Activated CD8-positive, alpha-beta memory T cell treated with anti-CD3 and anti-CD28 coated beads for 48 hours (primary cell): ENCODE results near the gene MAGI1.

Experiments
- DNase-seq, 3 experiments: peaks; one replicate each; pipeline ENCODE4 v3.0.0-alpha.2; 2020; ENCODE audit warnings: low read depth in 2 of 3, low spot score in 2 of 3

The MAGI1 gene

GRCh38 chr3:66015841-66016240 lies 22.9 kb downstream of the MAGI1 start:
- no peak for DNase-seq

DNA sequence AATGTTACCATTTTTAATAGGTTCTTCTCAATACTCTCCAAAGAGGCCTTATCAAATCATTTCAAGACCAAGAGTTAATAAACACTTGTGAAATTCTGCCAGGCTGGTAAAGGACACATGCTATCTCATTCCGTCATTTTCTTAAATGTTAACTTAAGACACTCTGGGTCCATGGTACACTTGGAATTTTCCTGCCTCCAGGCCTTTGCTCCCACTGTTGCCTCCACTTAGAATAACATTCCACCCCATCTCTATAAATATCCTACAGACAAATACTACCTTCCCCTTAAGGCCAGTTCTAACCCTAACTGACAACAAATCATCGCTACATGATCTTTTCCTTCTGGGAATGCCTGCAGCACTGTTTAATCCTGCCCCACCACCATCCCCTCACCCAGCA lies 24.1 kb downstream of the MAGI1 start:
- DNase-seq: no peak

DNA sequence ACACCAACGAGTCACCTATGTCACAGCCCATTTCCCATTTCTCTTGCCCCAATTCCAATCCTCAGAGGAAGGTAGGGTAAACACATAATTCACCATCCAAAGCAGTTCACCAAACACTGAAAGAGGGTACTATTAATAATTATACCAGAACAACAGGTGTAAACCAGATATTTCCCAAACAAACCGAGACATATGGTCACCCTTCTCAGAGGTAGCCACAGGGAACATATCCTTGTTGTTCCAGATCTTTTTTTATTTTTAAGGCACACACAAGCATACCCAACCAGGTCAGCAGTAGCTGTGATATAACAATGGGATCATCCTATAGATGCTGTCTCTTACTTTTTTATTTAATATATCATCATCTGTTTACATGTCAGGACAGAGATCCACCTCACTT lies 24.7 kb downstream of the MAGI1 start:
- DNase-seq: no peak

DNA sequence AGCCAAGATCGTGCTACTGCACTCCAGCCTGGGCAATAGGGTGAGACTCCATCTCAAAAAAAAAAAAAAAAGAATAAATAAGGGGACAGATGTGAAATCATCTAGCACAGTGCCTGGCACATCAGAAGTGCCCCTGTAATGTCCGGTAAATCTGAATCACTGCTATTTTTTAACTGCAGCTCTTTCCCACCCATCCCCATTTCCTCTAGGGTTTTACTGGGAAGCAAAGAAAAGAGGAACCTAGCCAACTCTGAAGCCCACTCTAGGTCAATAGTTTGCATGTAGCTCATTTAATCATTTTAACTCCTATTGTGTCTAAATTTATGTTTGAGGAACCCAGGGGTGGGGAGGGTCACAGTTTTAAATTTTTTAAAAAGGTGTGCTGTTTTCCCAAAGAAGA lies 26.0 kb downstream of the MAGI1 start:
- DNase-seq: no peak

GRCh38 chr3:66010739-66011655 lies 27.7 kb downstream of the MAGI1 start:
- DNase-seq: no peak

GRCh38 chr3:66010348-66010738 lies 28.4 kb downstream of the MAGI1 start:
- no peak for DNase-seq

GRCh38 chr3:66004244-66004643 lies 34.5 kb downstream of the MAGI1 start:
- DNase-seq: no peak

DNA sequence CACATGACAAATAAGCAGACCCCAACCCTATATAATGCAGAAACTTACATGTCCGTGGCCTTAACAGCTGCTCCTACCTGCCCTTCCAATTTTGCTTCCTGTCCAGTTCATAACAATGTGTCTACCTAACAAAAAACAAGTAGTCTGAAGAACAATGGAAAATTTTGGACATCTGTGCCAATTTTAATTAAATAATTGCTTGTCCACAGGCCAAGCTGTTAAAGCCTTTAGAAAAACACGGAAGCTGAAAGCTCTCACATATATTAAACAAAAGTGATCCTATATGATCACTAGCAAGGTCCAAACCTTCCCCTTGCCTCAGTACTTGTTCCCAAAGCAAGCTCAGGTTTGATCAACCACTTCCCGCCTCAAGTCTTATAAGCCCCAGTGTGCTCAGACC lies 37.1 kb downstream of the MAGI1 start:
- no peak for DNase-seq

GRCh38 chr3:66000506-66000905 lies 38.2 kb downstream of the MAGI1 start:
- DNase-seq: no peak

DNA sequence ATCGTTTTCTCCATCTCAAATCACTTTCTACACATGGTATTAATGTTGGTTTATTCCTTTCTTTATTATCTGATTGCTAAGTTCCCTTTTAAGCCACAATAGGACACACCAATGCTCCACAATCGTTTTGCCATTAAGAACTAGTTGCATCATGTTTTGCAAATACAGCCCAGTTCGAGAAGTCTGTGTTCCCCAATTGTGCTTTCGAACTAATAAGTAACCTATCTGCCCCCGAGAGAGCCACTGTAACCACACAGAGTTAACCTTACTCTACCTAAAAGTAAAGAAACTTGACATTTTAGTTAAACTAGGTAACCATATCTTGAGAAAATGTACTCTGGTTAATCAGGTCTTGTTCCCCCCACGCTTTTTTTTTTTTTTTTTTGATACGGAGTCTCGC lies 39.1 kb downstream of the MAGI1 start:
- DNase-seq: no peak

GRCh38 chr3:65996589-65996988 lies 42.1 kb downstream of the MAGI1 start:
- DNase-seq: no peak

DNA sequence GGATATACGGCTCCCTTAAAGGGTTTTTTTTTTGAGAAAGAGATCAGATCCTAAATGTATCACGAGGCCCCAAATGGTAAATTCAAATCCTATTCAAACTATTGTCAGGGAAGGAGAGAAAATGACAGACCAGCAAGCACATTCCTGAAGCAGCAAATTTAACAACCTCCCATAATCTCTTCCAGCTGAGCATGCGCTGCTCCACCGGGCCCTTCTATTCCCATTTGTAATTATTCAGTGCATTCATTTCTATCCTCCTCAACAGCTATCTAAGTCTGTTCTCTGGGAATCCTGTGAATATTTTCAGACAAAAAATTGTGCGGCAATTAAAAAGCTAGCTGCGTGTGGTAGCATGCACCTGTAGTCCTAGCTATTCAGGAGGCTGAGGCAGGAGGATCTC lies 43.2 kb downstream of the MAGI1 start:
- DNase-seq: no peak

GRCh38 chr3:65995030-65995429 lies 43.7 kb downstream of the MAGI1 start:
- no peak for DNase-seq

DNA sequence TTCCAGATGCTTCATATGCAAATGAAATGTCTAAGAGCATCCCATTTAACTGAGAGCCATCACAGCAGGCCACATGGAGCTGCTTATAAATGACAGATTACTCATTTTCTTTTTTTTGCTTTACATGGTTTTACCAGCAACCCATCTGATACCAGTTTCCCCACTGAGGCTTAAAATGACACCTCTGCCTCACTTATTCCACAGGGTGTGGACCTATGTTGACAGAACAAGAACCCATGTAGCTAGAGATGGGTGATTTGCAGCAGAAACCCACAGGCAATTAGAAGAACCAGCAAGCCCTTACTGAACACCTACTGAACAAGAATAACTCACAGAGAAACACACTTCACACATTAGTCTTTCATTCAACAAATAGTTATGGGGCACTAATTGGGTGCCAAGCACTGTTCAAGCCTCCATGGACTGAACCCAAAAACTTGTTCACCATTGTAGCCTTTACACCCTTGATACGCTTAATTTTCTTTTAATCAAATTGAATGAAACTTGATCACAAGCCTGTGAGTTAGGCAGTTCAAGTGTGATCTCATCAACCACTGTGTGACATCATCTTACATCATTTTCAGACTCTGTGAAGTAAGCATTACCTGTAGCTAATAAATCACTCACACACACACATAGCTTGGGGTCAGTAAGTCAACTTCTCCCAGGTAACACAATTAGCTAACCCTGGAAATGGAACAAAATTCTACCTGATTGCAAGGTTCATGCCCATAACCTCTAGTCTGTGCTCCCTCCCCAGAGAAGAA lies 45.4 kb downstream of the MAGI1 start:
- DNase-seq: no peak

GRCh38 chr3:65992106-65992505 lies 46.6 kb downstream of the MAGI1 start:
- DNase-seq: no peak

- no peak for DNase-seq
These were observed 50.1 kb downstream of the MAGI1 start for GRCh38 chr3:65988411-65989180.

GRCh38 chr3:65986285-65986684 lies 52.4 kb downstream of the MAGI1 start:
- DNase-seq: no peak

- no peak for DNase-seq
These were observed 53.7 kb downstream of the MAGI1 start for GRCh38 chr3:65984975-65985374.

GRCh38 chr3:65983100-65983499 lies 55.6 kb downstream of the MAGI1 start:
- DNase-seq: no peak

- DNase-seq: no peak
These were observed 59.0 kb downstream of the MAGI1 start for GRCh38 chr3:65979731-65980130.

GRCh38 chr3:65979162-65979561 lies 59.6 kb downstream of the MAGI1 start:
- DNase-seq: no peak

- no peak for DNase-seq
These were observed 60.6 kb downstream of the MAGI1 start for GRCh38 chr3:65978116-65978515.
